Left ventricle myocardium inferior (tissue), 1 donor: Measurements from ENCODE around the gene ELMO1. TPM values are rescaled to one million over a fixed set of nuclear protein-coding genes. Genes with fewer than 3 reads are reported as not detected.
A peak's percentile ranks its signal among the peaks of the same experiment; 100 is the strongest.

Experiments
- DNase-seq: peaks from one replicate; pipeline ENCODE4 v3.0.0-alpha.2; 2020
- H3K27ac ChIP-seq: fragments of 200-600 bp; replicated peaks from 2 replicates; pipeline ENCODE4 v1.8.0; 2021
- H3K27me3 ChIP-seq: fragments of 200-600 bp; 2 replicates; pipeline ENCODE4 v1.8.0; 2021; ENCODE audit warnings: low read depth
- H3K36me3 ChIP-seq: fragments of 200-600 bp; 2 replicates; pipeline ENCODE4 v1.8.0; 2021
- H3K4me1 ChIP-seq: fragments of 200-600 bp; 2 replicates; pipeline ENCODE4 v1.8.0; 2021
- H3K4me3 ChIP-seq: fragments of 200-600 bp; 2 replicates; pipeline ENCODE4 v1.8.0; 2021; ENCODE audit warnings: mild to moderate bottlenecking, moderate library complexity
- H3K9me3 ChIP-seq: fragments of 200-600 bp; replicated peaks from 2 replicates; pipeline ENCODE4 v1.8.0; 2021
- intact Hi-C: fragments of 100-400 bp; cut with micrococcal nuclease; formaldehyde crosslinking; loops from one replicate; pipeline ENCODE4 v1.11.0; 2022
- long read RNA-seq: library from polyadenylated mRNA; unstranded; transcript quantifications from one replicate; pipeline ENCODE4 v2.0.0, GENCODE V29; 2021
- total RNA-seq: library from RNA; stranded (reverse); fragmentation: NEBNext Ultra II Directional; extraction: Animal tissue kit (Norgen Biotek cat#: 25700); gene quantifications from one replicate; pipeline ENCODE4 v1.2.1, GENCODE V29; 2021
- TF ChIP-seq, protein P1 (sequence below): fragments of 200-600 bp; IDR thresholded peaks from 2 replicates; pipeline ENCODE4 v1.8.0; 2021; ENCODE audit warnings: antibody characterized with exemption, mild to moderate bottlenecking, borderline replicate concordance
- donor health status: DM: no; HTN: yes; CAD: no; lungs with severe emphysema.

The ELMO1 gene, protein sequence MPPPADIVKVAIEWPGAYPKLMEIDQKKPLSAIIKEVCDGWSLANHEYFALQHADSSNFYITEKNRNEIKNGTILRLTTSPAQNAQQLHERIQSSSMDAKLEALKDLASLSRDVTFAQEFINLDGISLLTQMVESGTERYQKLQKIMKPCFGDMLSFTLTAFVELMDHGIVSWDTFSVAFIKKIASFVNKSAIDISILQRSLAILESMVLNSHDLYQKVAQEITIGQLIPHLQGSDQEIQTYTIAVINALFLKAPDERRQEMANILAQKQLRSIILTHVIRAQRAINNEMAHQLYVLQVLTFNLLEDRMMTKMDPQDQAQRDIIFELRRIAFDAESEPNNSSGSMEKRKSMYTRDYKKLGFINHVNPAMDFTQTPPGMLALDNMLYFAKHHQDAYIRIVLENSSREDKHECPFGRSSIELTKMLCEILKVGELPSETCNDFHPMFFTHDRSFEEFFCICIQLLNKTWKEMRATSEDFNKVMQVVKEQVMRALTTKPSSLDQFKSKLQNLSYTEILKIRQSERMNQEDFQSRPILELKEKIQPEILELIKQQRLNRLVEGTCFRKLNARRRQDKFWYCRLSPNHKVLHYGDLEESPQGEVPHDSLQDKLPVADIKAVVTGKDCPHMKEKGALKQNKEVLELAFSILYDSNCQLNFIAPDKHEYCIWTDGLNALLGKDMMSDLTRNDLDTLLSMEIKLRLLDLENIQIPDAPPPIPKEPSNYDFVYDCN
- 10.0 TPM for total RNA-seq
- long read RNA-seq, full-length matches to known transcripts = 9 of 17 reads
- long read RNA-seq, partial matches to known transcripts = 2 of 17 reads
- long read RNA-seq, other reads (novel, unspliced or antisense) = 6 of 17 reads

DNA sequence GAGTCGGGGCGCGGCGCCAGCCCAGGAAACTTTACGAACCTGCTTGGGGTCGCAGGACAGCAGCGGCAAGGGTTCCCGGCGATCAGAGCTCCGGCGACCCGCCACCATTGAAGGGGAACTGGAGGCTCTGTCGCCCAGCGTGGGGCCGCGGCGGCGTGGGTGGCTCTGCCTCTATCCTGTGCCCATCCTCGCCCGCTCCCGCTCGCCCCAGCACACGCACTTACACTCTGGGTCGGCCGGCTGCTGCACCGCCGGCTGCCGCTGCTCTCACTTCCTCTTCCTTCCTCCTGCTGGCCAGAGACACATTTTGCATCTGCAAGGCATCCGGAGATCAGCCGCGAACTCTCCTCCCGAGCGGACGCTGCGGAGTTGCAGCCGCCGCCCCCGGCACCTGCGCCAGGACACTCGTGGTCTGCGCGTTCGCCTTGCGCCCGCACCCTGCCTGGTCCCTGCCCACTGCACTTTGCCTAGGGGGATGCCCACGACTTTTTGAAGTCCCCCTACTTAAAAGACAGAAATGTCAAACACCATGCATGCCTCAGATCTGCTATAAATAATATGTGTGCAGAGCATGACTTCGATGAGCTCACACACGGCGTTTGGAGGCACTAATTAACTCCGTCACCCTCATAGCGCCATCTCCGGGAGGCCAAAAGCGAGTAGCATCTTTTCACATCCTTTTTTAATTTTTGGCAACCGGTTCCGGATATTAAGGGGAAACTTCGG is at the start of gene ELMO1:
Gene ELMO1 (minus strand): TSS at position 229 of the 726 bp plus-strand sequence. CDS start 106,174 bp downstream, outside the sequence.
- Histone ChIP-seq H3K4me1 (peaks cover 41% of the 10 kb centered on the region), H3K27me3 (peaks cover 58% of the 10 kb centered on the region), H3K36me3 (no peaks in the 10 kb centered on the region), H3K4me3 (peak within 1 kb of the TSS; percentile 88), H3K9me3 (no peaks in the 10 kb centered on the region), H3K27ac (peak within 1 kb of the TSS; percentile 97)
- TF ChIP-seq, protein P1, sequence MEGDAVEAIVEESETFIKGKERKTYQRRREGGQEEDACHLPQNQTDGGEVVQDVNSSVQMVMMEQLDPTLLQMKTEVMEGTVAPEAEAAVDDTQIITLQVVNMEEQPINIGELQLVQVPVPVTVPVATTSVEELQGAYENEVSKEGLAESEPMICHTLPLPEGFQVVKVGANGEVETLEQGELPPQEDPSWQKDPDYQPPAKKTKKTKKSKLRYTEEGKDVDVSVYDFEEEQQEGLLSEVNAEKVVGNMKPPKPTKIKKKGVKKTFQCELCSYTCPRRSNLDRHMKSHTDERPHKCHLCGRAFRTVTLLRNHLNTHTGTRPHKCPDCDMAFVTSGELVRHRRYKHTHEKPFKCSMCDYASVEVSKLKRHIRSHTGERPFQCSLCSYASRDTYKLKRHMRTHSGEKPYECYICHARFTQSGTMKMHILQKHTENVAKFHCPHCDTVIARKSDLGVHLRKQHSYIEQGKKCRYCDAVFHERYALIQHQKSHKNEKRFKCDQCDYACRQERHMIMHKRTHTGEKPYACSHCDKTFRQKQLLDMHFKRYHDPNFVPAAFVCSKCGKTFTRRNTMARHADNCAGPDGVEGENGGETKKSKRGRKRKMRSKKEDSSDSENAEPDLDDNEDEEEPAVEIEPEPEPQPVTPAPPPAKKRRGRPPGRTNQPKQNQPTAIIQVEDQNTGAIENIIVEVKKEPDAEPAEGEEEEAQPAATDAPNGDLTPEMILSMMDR = peak; percentile 69
- peak; percentile 80 for DNase-seq
- intact Hi-C loops = loop anchor here (10.0 kb wide), 1 partner anchor 64 kb away; no protein-coding TSS in a partner anchor

DNA sequence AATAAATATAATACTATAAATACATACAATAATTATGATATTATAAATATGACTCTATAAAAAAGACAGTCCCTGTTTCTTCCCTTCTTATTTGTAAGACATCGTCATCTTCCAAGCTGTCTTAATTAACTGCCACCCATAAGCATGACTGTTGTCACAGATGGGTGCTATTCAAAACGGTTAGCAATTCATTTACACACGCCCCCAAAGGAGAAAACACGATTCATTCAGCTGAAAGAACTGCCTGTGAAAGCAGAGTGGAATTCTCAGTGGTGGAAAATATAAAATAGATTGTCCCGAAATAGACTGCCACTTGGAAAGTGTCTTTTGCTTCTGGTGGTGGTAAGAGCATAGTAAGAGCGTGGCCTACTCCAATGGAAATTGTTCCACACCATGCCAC is 48.9 kb upstream of the ELMO1 start:
- intact Hi-C loops = no loop called here
- H3K27me3 ChIP-seq = no peaks in the 10 kb centered on the region

DNA sequence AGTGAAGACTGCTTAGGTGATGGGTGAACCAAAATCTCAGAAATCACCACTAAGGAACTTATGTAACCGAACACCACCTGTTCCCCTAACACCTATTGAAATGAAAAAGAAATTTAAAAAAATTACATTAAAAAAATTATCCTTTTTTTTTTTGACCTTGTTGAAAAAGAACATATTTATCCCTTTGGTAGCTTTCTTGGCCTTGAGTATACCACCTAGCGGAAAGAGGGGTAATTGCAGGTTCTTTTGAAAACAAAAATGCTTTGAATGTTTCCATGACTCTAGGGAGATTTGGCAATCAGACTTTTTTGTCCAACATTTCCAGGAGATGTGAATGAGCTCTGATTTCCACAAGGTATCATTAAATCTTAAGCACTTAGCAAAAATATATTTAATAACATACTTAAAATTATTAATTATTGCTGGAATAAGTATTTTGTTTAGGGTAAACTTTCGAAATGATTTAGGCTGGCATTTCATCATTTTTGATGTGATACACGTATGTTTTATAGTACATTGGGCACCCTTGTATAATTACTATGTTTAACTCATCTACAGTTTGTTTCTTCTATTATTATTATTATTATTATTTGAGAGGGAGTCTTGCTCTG is 47.0 kb upstream of the ELMO1 start:
- intact Hi-C loops = no loop called here
- Histone ChIP-seq H3K36me3 (no peaks in the 10 kb centered on the region), H3K9me3 (peaks cover 4% of the 10 kb centered on the region), H3K27ac (no peak overlapping the region), H3K27me3 (no peaks in the 10 kb centered on the region), H3K4me3 (no peak overlapping the region), H3K4me1 (no peaks in the 10 kb centered on the region)
- TF ChIP-seq, protein P1 = peak; percentile 83
- DNase-seq = no peak

More for the DNA sequence above, 48.9 kb upstream of the ELMO1 start:
- Histone ChIP-seq H3K9me3 (no peaks in the 10 kb centered on the region), H3K27ac (no peak overlapping the region), H3K36me3 (no peaks in the 10 kb centered on the region), H3K4me1 (no peaks in the 10 kb centered on the region), H3K4me3 (no peak overlapping the region)
- no peak for DNase-seq
- TF ChIP-seq, protein P1 = no peak

DNA sequence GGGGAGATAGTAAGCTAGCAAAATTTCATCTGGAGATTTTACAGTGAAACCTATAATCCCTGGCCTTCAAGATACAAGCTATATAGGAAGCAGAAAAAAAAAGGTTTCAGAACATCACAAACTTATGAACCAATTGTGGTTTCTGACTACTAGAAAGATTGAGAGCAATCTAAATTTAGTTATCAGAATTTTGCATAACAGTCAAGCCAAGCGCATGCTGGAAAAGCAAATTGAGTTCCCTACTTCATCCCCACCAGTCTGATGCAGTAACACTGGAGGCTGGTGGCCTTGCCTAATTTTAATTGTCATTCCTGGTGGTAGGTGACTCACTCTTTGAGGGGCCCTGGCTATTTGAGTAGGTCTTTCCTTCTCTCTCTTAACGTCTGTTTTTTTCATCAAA is 46.3 kb upstream of the ELMO1 start:
- intact Hi-C loops = no loop called here
- no peak overlapping the region for H3K4me3 ChIP-seq
- H3K27me3 ChIP-seq = no peaks in the 10 kb centered on the region
- no peak overlapping the region for H3K27ac ChIP-seq
- H3K36me3 ChIP-seq = no peaks in the 10 kb centered on the region
- H3K4me1 ChIP-seq = no peaks in the 10 kb centered on the region
- peaks cover 4% of the 10 kb centered on the region for H3K9me3 ChIP-seq
- TF ChIP-seq, protein P1 = no peak
- DNase-seq = no peak

DNA sequence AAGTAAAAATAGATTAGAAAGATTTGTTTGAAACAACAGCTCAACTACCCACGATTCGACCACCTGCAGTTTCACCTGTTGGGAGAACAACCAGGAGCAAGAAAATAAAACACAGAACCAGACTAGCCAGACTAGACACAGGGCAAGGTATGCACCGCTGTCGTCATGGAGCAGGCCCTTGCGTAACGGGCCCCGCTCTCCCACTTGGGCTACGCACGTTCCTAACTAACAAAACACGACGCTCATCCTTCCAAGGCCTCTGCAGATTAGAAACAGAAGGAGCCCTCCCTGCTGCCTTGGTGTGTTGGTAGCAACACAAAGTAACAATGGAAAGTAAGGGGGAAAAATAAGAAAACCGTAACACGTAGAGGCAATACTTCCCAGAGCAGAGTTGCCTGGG is 45.1 kb upstream of the ELMO1 start:
- DNase-seq = no peak
- H3K27ac ChIP-seq = no peak overlapping the region
- H3K4me3 ChIP-seq = no peak overlapping the region
- H3K9me3 ChIP-seq = peaks cover 4% of the 10 kb centered on the region
- no peaks in the 10 kb centered on the region for H3K4me1 ChIP-seq
- no peaks in the 10 kb centered on the region for H3K27me3 ChIP-seq
- intact Hi-C loops = no loop called here
- no peaks in the 10 kb centered on the region for H3K36me3 ChIP-seq
- TF ChIP-seq, protein P1 = no peak
